HFFc6 (cell line): Measurements from ENCODE around the gene ARHGAP24. TPM values are rescaled to one million over a fixed set of nuclear protein-coding genes. Genes with fewer than 3 reads are reported as not detected.
A peak's percentile ranks its signal among the peaks of the same experiment; 100 is the strongest.

ENCODE experiments used
- DNase-seq: peaks from one replicate; pipeline ENCODE4 v3.0.0-alpha.2; 2018
- H3K27ac Mint-ChIP-seq: 2 replicates; pipeline ENCODE4 v1.8.0; 2020; ENCODE audit warnings: mild to moderate bottlenecking, mixed read lengths
- H3K27me3 Mint-ChIP-seq: 2 replicates; pipeline ENCODE4 v1.8.0; 2021; ENCODE audit warnings: mild to moderate bottlenecking, moderate library complexity, mixed read lengths; ENCODE audit not compliant: insufficient read depth
- H3K36me3 Mint-ChIP-seq: 2 replicates; pipeline ENCODE4 v1.8.0; 2021; ENCODE audit warnings: low read depth, mixed read lengths
- H3K4me1 Mint-ChIP-seq: 2 replicates; pipeline ENCODE4 v1.8.0; 2020; ENCODE audit warnings: low read depth, mixed read lengths
- H3K4me3 Mint-ChIP-seq: 2 replicates; pipeline ENCODE4 v1.8.0; 2020; ENCODE audit warnings: mild to moderate bottlenecking, moderate library complexity, mixed read lengths
- H3K9me3 Mint-ChIP-seq: 2 replicates; pipeline ENCODE4 v1.8.0; 2020; ENCODE audit warnings: mild to moderate bottlenecking, mixed read lengths
- total RNA-seq, 6 experiments: library from RNA; stranded (reverse); fragmentation: NEBNext Ultra II Directional; extraction: Animal tissue kit (Norgen Biotek cat#: 25700); gene quantifications; 2 replicates in 1 of 6; 3 replicates in 5 of 6; pipeline ENCODE4 v1.2.3, GENCODE V29; 2021
- TF ChIP-seq, protein P1 (sequence below): fragments of 200-600 bp; sonication (generic); IDR thresholded peaks from 2 replicates; pipeline ENCODE4 v1.5.0; 2021; ENCODE audit warnings: antibody characterized with exemption, mild to moderate bottlenecking

The ARHGAP24 gene
- total RNA-seq, 6 experiments from 2014 or later, result 13.6 to 28.3 (median 15.2) TPM

DNA sequence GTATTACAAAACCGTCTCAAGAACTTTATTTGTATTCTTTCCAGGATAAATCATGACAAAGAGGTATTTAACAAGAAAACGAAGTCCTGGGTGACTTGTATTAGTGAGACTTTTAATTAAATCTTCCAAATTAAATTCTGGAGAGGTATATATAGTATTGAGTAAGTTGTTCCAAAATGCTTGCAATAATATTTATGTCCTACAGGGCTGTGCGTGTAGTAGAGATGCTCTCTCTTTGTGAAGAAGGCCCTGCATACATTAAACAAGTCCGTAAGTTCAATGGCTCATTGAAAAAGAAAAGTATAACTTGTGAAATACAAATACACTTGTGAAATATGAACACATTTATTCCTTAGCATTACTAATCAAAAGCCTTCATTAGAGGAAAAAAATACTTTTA is 211.4 kb downstream of the ARHGAP24 start:
- H3K4me1 Mint-ChIP-seq, result peaks cover 7% of the 10 kb centered on the region
- no peaks in the 10 kb centered on the region for H3K9me3 Mint-ChIP-seq
- no peaks in the 10 kb centered on the region for H3K27me3 Mint-ChIP-seq
- no peak for DNase-seq
- no peak overlapping the region for H3K27ac Mint-ChIP-seq
- TF ChIP-seq, protein P1, sequence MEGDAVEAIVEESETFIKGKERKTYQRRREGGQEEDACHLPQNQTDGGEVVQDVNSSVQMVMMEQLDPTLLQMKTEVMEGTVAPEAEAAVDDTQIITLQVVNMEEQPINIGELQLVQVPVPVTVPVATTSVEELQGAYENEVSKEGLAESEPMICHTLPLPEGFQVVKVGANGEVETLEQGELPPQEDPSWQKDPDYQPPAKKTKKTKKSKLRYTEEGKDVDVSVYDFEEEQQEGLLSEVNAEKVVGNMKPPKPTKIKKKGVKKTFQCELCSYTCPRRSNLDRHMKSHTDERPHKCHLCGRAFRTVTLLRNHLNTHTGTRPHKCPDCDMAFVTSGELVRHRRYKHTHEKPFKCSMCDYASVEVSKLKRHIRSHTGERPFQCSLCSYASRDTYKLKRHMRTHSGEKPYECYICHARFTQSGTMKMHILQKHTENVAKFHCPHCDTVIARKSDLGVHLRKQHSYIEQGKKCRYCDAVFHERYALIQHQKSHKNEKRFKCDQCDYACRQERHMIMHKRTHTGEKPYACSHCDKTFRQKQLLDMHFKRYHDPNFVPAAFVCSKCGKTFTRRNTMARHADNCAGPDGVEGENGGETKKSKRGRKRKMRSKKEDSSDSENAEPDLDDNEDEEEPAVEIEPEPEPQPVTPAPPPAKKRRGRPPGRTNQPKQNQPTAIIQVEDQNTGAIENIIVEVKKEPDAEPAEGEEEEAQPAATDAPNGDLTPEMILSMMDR, result peak; percentile 19; the same call in 1 of the 2 replicates
- H3K36me3 Mint-ChIP-seq, result no peaks in the 10 kb centered on the region
- no peak overlapping the region for H3K4me3 Mint-ChIP-seq

DNA sequence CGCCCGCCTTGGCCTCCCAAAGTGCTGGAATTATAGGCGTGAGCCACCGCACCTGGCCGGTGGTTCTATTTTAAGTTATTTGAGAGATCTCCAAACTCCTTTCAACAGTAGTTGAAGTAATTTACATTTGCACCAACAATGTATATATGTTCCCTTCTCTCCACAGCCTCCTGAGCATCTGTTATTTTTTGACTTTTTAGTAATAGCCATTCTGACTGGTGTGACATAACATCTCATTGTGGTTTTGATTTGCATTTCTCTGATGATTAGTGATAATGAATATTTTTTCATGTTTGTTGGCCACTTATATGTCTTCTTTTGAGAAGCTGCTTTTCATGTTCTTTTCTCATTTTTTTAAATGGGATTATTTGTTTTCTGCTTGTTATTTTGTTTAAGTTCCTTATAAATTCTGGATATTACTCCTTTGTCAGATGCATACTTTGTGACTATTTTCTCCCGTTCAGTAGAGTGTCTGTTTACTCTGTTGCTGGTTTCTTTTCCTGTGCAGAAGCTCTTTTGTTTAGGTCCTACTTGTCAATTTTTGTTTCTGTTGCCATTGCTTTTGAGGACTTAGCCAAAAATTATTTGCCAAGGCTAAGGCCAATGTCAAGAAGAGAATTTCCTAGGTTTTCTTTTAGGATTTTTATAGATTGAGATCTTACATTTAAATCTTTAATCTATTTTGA is 213.2 kb downstream of the ARHGAP24 start:
- no peak for DNase-seq
- TF ChIP-seq, protein P1, result no peak
- Mint-ChIP-seq H3K4me3 (no peak overlapping the region), H3K27ac (no peak overlapping the region), H3K4me1 (no peaks in the 10 kb centered on the region), H3K36me3 (no peaks in the 10 kb centered on the region), H3K9me3 (no peaks in the 10 kb centered on the region), H3K27me3 (no peaks in the 10 kb centered on the region)

DNA sequence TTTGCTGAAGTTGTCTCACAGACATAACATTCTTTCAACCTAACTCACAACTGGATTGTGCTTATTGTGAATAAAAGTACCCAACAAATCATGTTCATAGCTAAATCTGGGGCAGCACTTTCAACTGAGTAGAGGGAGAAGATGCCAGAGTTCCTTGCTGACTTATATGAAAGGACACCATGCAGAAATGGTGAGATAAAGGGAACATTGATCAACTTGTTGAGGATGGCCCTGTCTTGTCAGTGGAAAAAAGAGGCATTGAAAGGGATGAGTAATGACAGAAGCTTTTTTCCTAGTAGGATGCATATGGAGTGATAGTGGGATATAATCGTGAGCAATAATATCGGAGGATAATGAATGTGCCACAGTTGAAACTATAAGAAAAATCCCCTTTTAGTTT is 221.7 kb downstream of the ARHGAP24 start:
- Mint-ChIP-seq H3K27me3 (no peaks in the 10 kb centered on the region), H3K4me3 (no peak overlapping the region), H3K9me3 (no peaks in the 10 kb centered on the region), H3K4me1 (peaks cover 5% of the 10 kb centered on the region; the same call in 1 of the 2 replicates), H3K36me3 (no peaks in the 10 kb centered on the region), H3K27ac (no peak overlapping the region)
- no peak for DNase-seq
- TF ChIP-seq, protein P1, result no peak

DNA sequence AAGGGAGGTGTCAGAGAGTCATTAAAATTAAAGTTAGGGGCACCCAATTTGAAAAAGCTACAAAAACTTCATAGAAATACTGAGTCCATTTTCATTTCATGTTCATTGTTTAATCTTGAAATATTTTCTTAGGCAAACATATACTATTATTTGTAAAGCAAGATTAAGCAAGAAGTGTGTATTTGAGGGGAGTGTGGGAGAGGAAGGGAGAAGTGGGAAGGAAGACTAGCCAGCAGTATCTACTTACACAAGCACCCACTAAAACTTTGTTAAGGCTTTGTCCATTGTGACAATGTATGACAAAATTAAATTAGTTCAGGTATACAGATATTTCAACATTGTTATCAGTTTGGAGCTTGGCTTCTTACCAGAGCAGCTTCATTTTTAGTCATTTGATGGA is 222.9 kb downstream of the ARHGAP24 start:
- TF ChIP-seq, protein P1, result no peak
- Mint-ChIP-seq H3K36me3 (no peaks in the 10 kb centered on the region), H3K4me3 (no peak overlapping the region), H3K4me1 (peaks cover 9% of the 10 kb centered on the region), H3K27ac (no peak overlapping the region), H3K27me3 (no peaks in the 10 kb centered on the region; the same call in 1 of the 2 replicates), H3K9me3 (no peaks in the 10 kb centered on the region)
- DNase-seq, result no peak

DNA sequence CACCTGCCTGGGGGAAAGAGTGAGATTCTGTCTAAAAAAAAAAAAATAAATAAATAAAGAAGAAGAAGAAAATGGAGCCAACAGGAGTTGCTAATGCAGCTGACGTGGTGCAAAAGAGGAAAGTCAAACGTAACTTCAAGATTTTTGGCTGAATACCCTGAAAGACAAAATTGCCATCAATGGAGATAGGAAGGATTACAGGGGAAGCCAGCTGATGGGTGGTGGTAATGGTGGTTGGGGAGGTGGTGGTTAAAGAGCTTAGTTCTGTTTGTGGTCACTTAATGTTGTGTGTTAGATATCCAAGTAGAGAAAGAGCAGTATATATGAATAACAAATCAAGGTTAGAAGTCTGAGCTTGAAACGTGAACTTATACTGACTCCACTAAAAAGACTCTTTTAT is 225.4 kb downstream of the ARHGAP24 start:
- TF ChIP-seq, protein P1, result no peak
- Mint-ChIP-seq H3K27me3 (no peaks in the 10 kb centered on the region; the same call in 1 of the 2 replicates), H3K4me3 (no peak overlapping the region), H3K4me1 (peaks cover 15% of the 10 kb centered on the region), H3K27ac (no peak overlapping the region), H3K9me3 (no peaks in the 10 kb centered on the region), H3K36me3 (no peaks in the 10 kb centered on the region)
- DNase-seq, result no peak
